Keratinocyte (primary cell): Measurements from ENCODE around the gene SIRT7. TPM values are rescaled to one million over a fixed set of nuclear protein-coding genes. Genes with fewer than 3 reads are reported as not detected.

Experiments used
- DNase-seq: peaks from one replicate; pipeline ENCODE4 v3.0.0-alpha.2; 2011; ENCODE audit warnings: low read depth, missing footprints, low spot score
- FAIRE-seq: peaks from 2 replicates; lab custom pipeline; 2011; peaks lifted over from hg19 to GRCh38; lab: Jason Lieb, UNC
- H2AFZ ChIP-seq: 2 replicates; pipeline ENCODE4 v1.6.0; 2012; ENCODE audit warnings: low read length, control low read depth, inconsistent platforms; ENCODE audit not compliant: control insufficient read depth
- H3K27ac ChIP-seq: 2 replicates; pipeline ENCODE4 v1.5.1; 2011; ENCODE audit warnings: low read length; ENCODE audit not compliant: control insufficient read depth, insufficient read depth
- H3K27me3 ChIP-seq: 3 replicates; pipeline ENCODE4 v1.6.0; 2011; ENCODE audit warnings: low read length; ENCODE audit not compliant: control insufficient read depth, insufficient read depth; ENCODE audit errors: extremely low read depth
- H3K36me3 ChIP-seq, 2 experiments: 2 replicates in 1 of 2; 3 replicates in 1 of 2; pipeline ENCODE4 v1.5.1; 2011; ENCODE audit warnings: low read length in 2 of 2, mild to moderate bottlenecking in 1 of 2; ENCODE audit not compliant: control insufficient read depth in 2 of 2, insufficient read depth in 2 of 2; ENCODE audit errors: extremely low read depth in 1 of 2
- H3K4me1 ChIP-seq: 3 replicates; pipeline ENCODE4 v1.5.1; 2011; ENCODE audit warnings: low read length; ENCODE audit not compliant: control insufficient read depth, insufficient read depth; ENCODE audit errors: extremely low read depth
- H3K4me2 ChIP-seq: 3 replicates; pipeline ENCODE4 v1.6.0; 2011; ENCODE audit warnings: low read depth, low read length; ENCODE audit not compliant: control insufficient read depth, insufficient read depth; ENCODE audit errors: extremely low read depth
- H3K4me3 ChIP-seq, 3 experiments: fragments of 200-600 bp in 1 of 3; sonication (generic) in 1 of 3; 2 replicates in 2 of 3; 3 replicates in 1 of 3; pipeline ENCODE4 v1.5.1; 2011 to 2016; ENCODE audit warnings: low read length in 3 of 3, mild to moderate bottlenecking in 3 of 3, control low read depth in 2 of 3, inconsistent platforms in 1 of 3, low read depth in 1 of 3, mixed read lengths in 1 of 3, mixed run types in 1 of 3, moderate library complexity in 1 of 3; ENCODE audit not compliant: control insufficient read depth in 2 of 3, insufficient read depth in 2 of 3; ENCODE audit errors: extremely low read depth in 1 of 3
- H3K79me2 ChIP-seq: 2 replicates; pipeline ENCODE4 v1.6.0; 2012; ENCODE audit warnings: low read length; ENCODE audit not compliant: control insufficient read depth, insufficient read depth
- H3K9ac ChIP-seq: 3 replicates; pipeline ENCODE4 v1.6.0; 2011; ENCODE audit warnings: low read length; ENCODE audit not compliant: control insufficient read depth, insufficient read depth; ENCODE audit errors: extremely low read depth
- H3K9me1 ChIP-seq: 3 replicates; pipeline ENCODE4 v1.6.0; 2011; ENCODE audit warnings: low read length; ENCODE audit not compliant: control insufficient read depth, insufficient read depth; ENCODE audit errors: extremely low read depth
- H3K9me3 ChIP-seq: 2 replicates; pipeline ENCODE4 v1.5.1; 2012; ENCODE audit warnings: low read depth, low read length; ENCODE audit not compliant: control insufficient read depth
- H4K20me1 ChIP-seq: 3 replicates; pipeline ENCODE4 v1.6.0; 2011; ENCODE audit warnings: low read length; ENCODE audit not compliant: control insufficient read depth, insufficient read depth; ENCODE audit errors: extremely low read depth
- CTCF ChIP-seq, 3 experiments: IDR thresholded peaks in 1 of 3; conservative IDR thresholded peaks in 1 of 3; optimal IDR thresholded peaks in 1 of 3; 2 replicates in 2 of 3; 3 replicates in 1 of 3; pipeline versions ENCODE3 to v1.5.1; 2011; ENCODE audit warnings: low read length in 3 of 3, mild to moderate bottlenecking in 3 of 3, moderate library complexity in 2 of 3, control low read depth in 1 of 3, inconsistent platforms in 1 of 3; ENCODE audit not compliant: insufficient read depth in 2 of 3; ENCODE audit errors: extremely low read depth in 1 of 3
- EZH2 ChIP-seq: IDR thresholded peaks from one replicate; pipeline ENCODE4 v1.6.1; 2012; ENCODE audit warnings: inconsistent platforms, mild to moderate bottlenecking, low read length, moderate library complexity
- dilution Hi-C: fragments of 300-500 bp; cut with MboI; formaldehyde crosslinking; loops from one replicate; pipeline ENCODE4 v1.7.0; 2020; ENCODE audit warnings: low sequenced_read_pairs; ENCODE audit not compliant: extremely low pct_ligation_motif_present
- polyA plus RNA-seq, 5 experiments: library from polyadenylated mRNA; depleted of rRNA in 3 of 5; stranded (reverse) in 3 of 5; stranded (forward) in 1 of 5; unstranded in 1 of 5; fragments of >200 nt; gene quantifications; 1 replicate in 1 of 5; 2 replicates in 3 of 5; 3 replicates in 1 of 5; pipeline versions ENCODE4 v1.2.1 to v1.2.3, GENCODE V29; 2011 to 2012; ENCODE audit warnings: missing spikeins in 2 of 5, low read depth in 1 of 5, low replicate concordance in 1 of 5

SIRT7 gene
- polyA plus RNA-seq, 1 donor (not counting 4 experiments of a cell fraction or from before 2014, with no cell fraction given) = 6.9 TPM

DNA sequence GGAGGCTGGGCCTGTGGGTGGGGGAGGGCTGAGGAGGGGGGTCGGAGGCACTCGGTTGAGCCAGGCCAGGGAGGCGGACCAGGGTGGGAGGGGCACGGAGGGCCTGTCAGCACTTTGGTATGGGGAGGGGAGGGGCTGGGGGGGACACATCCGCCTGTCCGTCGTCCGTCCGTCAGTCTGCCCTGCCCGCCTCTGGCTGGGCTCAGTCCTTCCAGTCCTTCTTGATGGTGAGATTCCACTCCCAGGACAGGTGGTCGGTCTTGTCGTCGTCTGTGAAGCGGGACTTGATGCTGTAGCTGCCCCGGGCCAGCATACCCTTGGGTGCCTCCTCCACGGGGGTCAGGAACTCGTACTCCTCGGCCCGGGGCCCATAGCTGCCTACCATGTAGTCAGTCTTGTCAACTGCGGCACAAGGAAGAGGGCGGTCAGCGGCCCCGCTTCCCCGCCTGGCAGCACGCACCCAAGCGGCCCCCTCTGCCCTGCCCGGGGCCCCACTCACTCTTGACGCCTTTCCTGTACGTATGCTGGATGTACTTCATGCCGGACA, 49.2 kb downstream of the SIRT7 start:
- Histone ChIP-seq H2AFZ (no peak overlapping the region), H3K27me3 (no peaks in the 10 kb centered on the region), H3K4me3 (peak overlapping the region; percentile 6 to 94 (median 18)), H3K27ac (peak overlapping the region; percentile 43), H3K4me2 (peak overlapping the region; percentile 94), H3K9me1 (peaks cover 5% of the 10 kb centered on the region), H3K36me3 (peaks cover 16 to 28% of the 10 kb centered on the region in 2 experiments), H4K20me1 (peaks cover 19% of the 10 kb centered on the region), H3K4me1 (peaks cover 29% of the 10 kb centered on the region), H3K79me2 (peaks cover 42% of the 10 kb centered on the region), H3K9me3 (no peaks in the 10 kb centered on the region), H3K9ac (peak overlapping the region; percentile 28)
- dilution Hi-C loops = no loop called here
- TF ChIP-seq EZH2 (no peak), CTCF (optimal IDR thresholded peaks at IDR 0.05 in 1 of 3, IDR thresholded peaks at IDR 0.05 in 1 of 3, conservative IDR thresholded peaks at IDR 0.05 in 1 of 3; ENCODE audit: extremely low read depth in 1 of 3, insufficient read depth in 2 of 3, low read length in 3 of 3) (no peak)
- no peak for FAIRE-seq
- DNase-seq = no peak

DNA sequence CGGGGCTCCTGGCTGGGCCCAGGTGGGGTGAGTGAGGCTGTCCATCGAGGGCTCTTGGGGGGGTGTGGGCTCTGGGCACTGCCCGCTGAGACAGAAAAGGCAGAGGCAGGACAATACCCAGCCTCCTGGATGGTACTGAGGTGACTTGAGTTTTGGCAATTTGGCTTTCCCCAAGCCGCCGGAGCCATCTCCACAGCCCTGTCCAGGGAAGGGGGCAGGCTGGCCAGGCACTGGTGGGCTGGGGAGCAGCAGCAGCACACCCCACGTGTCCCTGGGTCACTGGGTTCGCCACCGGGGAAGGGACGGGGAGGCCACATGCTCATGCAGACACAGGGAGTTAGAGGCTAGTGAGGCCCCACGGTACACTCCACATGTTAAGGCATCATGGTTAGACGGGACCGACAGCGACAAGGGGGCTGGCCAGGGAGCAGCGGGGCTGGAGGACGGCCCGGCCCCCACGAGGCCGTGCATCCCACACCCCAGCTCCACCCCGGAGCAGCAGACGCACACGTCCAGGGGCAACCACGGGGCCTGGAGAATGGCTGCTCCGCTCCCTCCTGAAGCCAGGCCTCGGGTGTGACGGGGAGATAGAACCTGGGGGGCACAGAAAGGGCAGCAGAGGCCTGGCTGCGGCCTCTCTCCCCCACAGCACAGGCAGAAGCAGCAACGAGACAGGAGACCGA, 49.8 kb downstream of the SIRT7 start:
- no peak overlapping the region for H3K4me3 ChIP-seq
- dilution Hi-C loops = no loop called here
- H3K4me1 ChIP-seq = peaks cover 32% of the 10 kb centered on the region
- TF ChIP-seq EZH2 = no peak
- no peak for TF ChIP-seq CTCF (optimal IDR thresholded peaks at IDR 0.05 in 1 of 3, IDR thresholded peaks at IDR 0.05 in 1 of 3, conservative IDR thresholded peaks at IDR 0.05 in 1 of 3; ENCODE audit: extremely low read depth in 1 of 3, insufficient read depth in 2 of 3, low read length in 3 of 3)
- H3K27me3 ChIP-seq = no peaks in the 10 kb centered on the region
- H3K79me2 ChIP-seq = peaks cover 48% of the 10 kb centered on the region
- FAIRE-seq (no peak), DNase-seq (no peak)
- no peak overlapping the region for H2AFZ ChIP-seq
- peaks cover 19% of the 10 kb centered on the region for H4K20me1 ChIP-seq
- peak overlapping the region; percentile 10 for H3K4me2 ChIP-seq
- peaks cover 19 to 34% of the 10 kb centered on the region in 2 experiments for H3K36me3 ChIP-seq
- H3K9me3 ChIP-seq = no peaks in the 10 kb centered on the region
- H3K9ac ChIP-seq = peak overlapping the region; percentile 22
- peaks cover 5% of the 10 kb centered on the region for H3K9me1 ChIP-seq
- peak overlapping the region; percentile 40 for H3K27ac ChIP-seq
